ENCODE data around the gene SGK1. TPM values are rescaled to one million over a fixed set of nuclear protein-coding genes. Genes with fewer than 3 reads are reported as not detected.

The SGK1 gene
- total and polyA plus RNA-seq, 10 donors: 12.3 to 80.1 (median 51.4) TPM

GRCh38 chr6:134223796-134224420, 94.0 kb downstream of the SGK1 start:
- intact Hi-C loops (cut with DNase I; ENCODE audit: low total_unique reads): no loop called here
- Histone ChIP-seq H3K36me3 (no peaks in the 10 kb centered on the region), H3K27ac (no peak overlapping the region), H3K4me1 (peaks cover 0 to 5% (median 0%) of the 10 kb centered on the region in 6 donors), H3K9me3 (no peaks in the 10 kb centered on the region), H3K4me3 (no peak overlapping the region), H3K27me3 (replicated peaks in 1 of 7) (no peaks in the 10 kb centered on the region)
- no peak for DNase-seq
- 90 to 99% (median 94%) methylated on average over 2 of the region's 2 CpGs for WGBS, 5 donors
- TF ChIP-seq CTCF (IDR thresholded peaks at IDR 0.05 in 8 of 11, conservative IDR thresholded peaks at IDR 0.05 in 3 of 11): no peak
- no peak for TF ChIP-seq POLR2AphosphoS5 (IDR thresholded peaks at IDR 0.05)
- no peak for TF ChIP-seq POLR2A (IDR thresholded peaks at IDR 0.05)

GRCh38 chr6:134221250-134221649, 96.7 kb downstream of the SGK1 start:
- Histone ChIP-seq H3K27ac (no peak overlapping the region), H3K36me3 (no peaks in the 10 kb centered on the region), H3K9me3 (no peaks in the 10 kb centered on the region), H3K4me1 (peaks cover 0 to 23% (median 10%) of the 10 kb centered on the region in 6 donors), H3K27me3 (replicated peaks in 1 of 7) (no peaks in the 10 kb centered on the region), H3K4me3 (no peak overlapping the region)
- TF ChIP-seq POLR2A (IDR thresholded peaks at IDR 0.05) (no peak), POLR2AphosphoS5 (IDR thresholded peaks at IDR 0.05) (no peak), CTCF (IDR thresholded peaks at IDR 0.05 in 8 of 11, conservative IDR thresholded peaks at IDR 0.05 in 3 of 11) (no peak)
- DNase-seq: no peak
- WGBS, 5 donors: 89 to 98% (median 94%) methylated on average over 3 of the region's 3 CpGs
- intact Hi-C loops (cut with DNase I; ENCODE audit: low total_unique reads): no loop called here

GRCh38 chr6:134217798-134218140, 100.1 kb downstream of the SGK1 start:
- peak overlapping the region in 1 of 8 donors; percentile 81 for H3K27ac ChIP-seq
- DNase-seq: no peak
- H3K4me1 ChIP-seq: peaks cover 0 to 28% (median 14%) of the 10 kb centered on the region in 6 donors
- H3K9me3 ChIP-seq: no peaks in the 10 kb centered on the region
- H3K4me3 ChIP-seq: no peak overlapping the region
- intact Hi-C loops (cut with DNase I; ENCODE audit: low total_unique reads): no loop called here
- H3K27me3 ChIP-seq (replicated peaks in 1 of 7): no peaks in the 10 kb centered on the region
- TF ChIP-seq CTCF (IDR thresholded peaks at IDR 0.05 in 8 of 11, conservative IDR thresholded peaks at IDR 0.05 in 3 of 11) (no peak), POLR2A (IDR thresholded peaks at IDR 0.05) (no peak), POLR2AphosphoS5 (IDR thresholded peaks at IDR 0.05) (no peak)
- H3K36me3 ChIP-seq: no peaks in the 10 kb centered on the region

- H3K27ac ChIP-seq: peak overlapping the region in 7 of 8 donors; percentile 58 to 83 (median 68)
- intact Hi-C loops (cut with DNase I; ENCODE audit: low total_unique reads): no loop called here
- TF ChIP-seq POLR2AphosphoS5 (IDR thresholded peaks at IDR 0.05): no peak
- no peak for TF ChIP-seq POLR2A (IDR thresholded peaks at IDR 0.05)
- no peak for TF ChIP-seq CTCF (IDR thresholded peaks at IDR 0.05 in 8 of 11, conservative IDR thresholded peaks at IDR 0.05 in 3 of 11)
- H3K9me3 ChIP-seq: no peaks in the 10 kb centered on the region
- peak overlapping the region in 1 of 8 donors; percentile 39 for H3K4me3 ChIP-seq
- 75 to 86% (median 83%) methylated on average over 7 to 8 of the region's 8 CpGs for WGBS, 5 donors
- no peak for DNase-seq
- peaks cover 0 to 28% (median 14%) of the 10 kb centered on the region in 6 donors for H3K4me1 ChIP-seq
- H3K27me3 ChIP-seq (replicated peaks in 1 of 7): no peaks in the 10 kb centered on the region
- no peaks in the 10 kb centered on the region for H3K36me3 ChIP-seq
Measured at GRCh38 chr6:134217105-134217797, 100.7 kb downstream of the SGK1 start.
